Esophagus (tissue), 2 donors: ENCODE data around the gene BMF. TPM values are rescaled to one million over a fixed set of nuclear protein-coding genes. Genes with fewer than 3 reads are reported as not detected.

Source experiments
- polyA plus RNA-seq, 2 donors: library from polyadenylated mRNA; stranded (reverse); fragments of 200-250 nt; gene quantifications; one replicate each; pipeline ENCODE4 v1.2.3, GENCODE V29; 2013
- donor health status: healthy with polysubstance abuse.
- donor health status: Bipolar disorder and iron deficiency.

BMF gene
- polyA plus RNA-seq, 2 donors, result 1.0 to 1.2 TPM

Other genes with a start within 250 kb of the BMF start
- under 1 TPM; 0.22 to 0.42 TPM for gene GPR176, start 188.6 kb downstream of the BMF start, polyA plus RNA-seq
- gene EIF2AK4, start 174.8 kb downstream of the BMF start, polyA plus RNA-seq, result 10 to 100 TPM; 14.9 to 37.2 TPM
- gene SRP14, start 69.7 kb downstream of the BMF start, polyA plus RNA-seq, result 100 to 1,000 TPM; 257 to 441 TPM
- gene BUB1B, start 52.2 kb upstream of the BMF start, polyA plus RNA-seq, result 1 to 10 TPM; 4.3 to 5.8 TPM
- gene PAK6, start 130.2 kb upstream of the BMF start, polyA plus RNA-seq, result 10 to 100 TPM; 14.7 to 16.6 TPM
- gene ANKRD63, start 174.2 kb upstream of the BMF start, polyA plus RNA-seq, result not detected
- gene PLCB2, start 199.1 kb upstream of the BMF start, polyA plus RNA-seq, result 1 to 10 TPM; 5.3 to 7.3 TPM
- 1 to 10 TPM; 6.4 to 7.0 TPM for gene INAFM2, start 214.8 kb upstream of the BMF start, polyA plus RNA-seq
- gene CCDC9B, start 232.1 kb upstream of the BMF start, polyA plus RNA-seq, result 10 to 100 TPM; 21.1 to 58.1 TPM
- 1 to 10 TPM in 1 of 2 donors, under 1 TPM in 1; 0.25 to 2.8 TPM for gene PHGR1, start 242.2 kb upstream of the BMF start, polyA plus RNA-seq
- gene DISP2, start 249.3 kb upstream of the BMF start, polyA plus RNA-seq, result 1 to 10 TPM in 1 of 2 donors, under 1 TPM in 1; 0.33 to 1.3 TPM